ENCODE data around the gene ESYT2.
A peak's percentile ranks its signal among the peaks of the same experiment; 100 is the strongest.
"Not testable (repeated sequence)": the region's sequence is repeated elsewhere in the genome, so short reads cannot be mapped to it uniquely, and the experiment has no call there.

The ESYT2 gene

GRCh38 chr7:158722574-158723237 is 106.6 kb downstream of the ESYT2 start:
- no peak for DNase-seq

GRCh38 chr7:158720112-158720511 is 109.2 kb downstream of the ESYT2 start:
- DNase-seq = no peak

- no peak for DNase-seq
Measured at GRCh38 chr7:158716802-158717201, 112.5 kb downstream of the ESYT2 start.

- DNase-seq = peak; percentile 30 to 70
Measured at GRCh38 chr7:158710651-158711102, 118.6 kb downstream of the ESYT2 start.

GRCh38 chr7:158707610-158708009 is 121.7 kb downstream of the ESYT2 start:
- no peak for DNase-seq

GRCh38 chr7:158706710-158707590 is 122.4 kb downstream of the ESYT2 start:
- DNase-seq = no peak

GRCh38 chr7:158706273-158706704 is 123.0 kb downstream of the ESYT2 start:
- no peak for DNase-seq

GRCh38 chr7:158705234-158705850 is 124.0 kb downstream of the ESYT2 start:
- DNase-seq = no peak

- peak; percentile 97 to 98 for DNase-seq
Measured at GRCh38 chr7:158704524-158705233, 124.6 kb downstream of the ESYT2 start, which contains the start of gene NCAPG2. Gene NCAPG2 (minus strand): TSS chr7:158704804. CDS start chr7:158701899, 2,905 bp downstream.

- not testable (repeated sequence) for DNase-seq
Measured at GRCh38 chr7:158703679-158704523, 125.4 kb downstream of the ESYT2 start.

GRCh38 chr7:158702944-158703343 is 126.4 kb downstream of the ESYT2 start:
- DNase-seq = no peak

- DNase-seq = no peak
Measured at GRCh38 chr7:158702196-158702595, 127.1 kb downstream of the ESYT2 start.

- no peak for DNase-seq
Measured at GRCh38 chr7:158700008-158700407, 129.3 kb downstream of the ESYT2 start.

- no peak for DNase-seq
Measured at GRCh38 chr7:158699341-158699740, 130.0 kb downstream of the ESYT2 start.

- no peak for DNase-seq
Measured at GRCh38 chr7:158698657-158699195, 130.6 kb downstream of the ESYT2 start.

GRCh38 chr7:158697597-158697996 is 131.7 kb downstream of the ESYT2 start:
- not testable (repeated sequence) for DNase-seq

GRCh38 chr7:158695726-158696452 is 133.4 kb downstream of the ESYT2 start:
- peak; percentile 74 for DNase-seq

- DNase-seq = no peak
Measured at GRCh38 chr7:158695056-158695455, 134.3 kb downstream of the ESYT2 start.

- no peak for DNase-seq
Measured at GRCh38 chr7:158694650-158695049, 134.7 kb downstream of the ESYT2 start.

GRCh38 chr7:158689488-158689887 is 139.8 kb downstream of the ESYT2 start:
- no peak for DNase-seq

- no peak for DNase-seq
Measured at GRCh38 chr7:158687406-158687805, 141.9 kb downstream of the ESYT2 start.
